Measurements from ENCODE around the gene MAP1LC3B. TPM values are rescaled to one million over a fixed set of nuclear protein-coding genes. Genes with fewer than 3 reads are reported as not detected.

MAP1LC3B gene
- total and polyA plus RNA-seq, 12 donors: 47.0 to 161 (median 125) TPM

- TF ChIP-seq CTCF (IDR thresholded peaks at IDR 0.05): no peak
- intact Hi-C loops (cut with DNase I): loop anchor here in 1 of 10 donors (10.0 kb wide), 1 partner anchor 45 kb away; no protein-coding TSS in a partner anchor
- H3K4me3 ChIP-seq: no peak overlapping the region
- H3K27ac ChIP-seq: no peak overlapping the region
- H3K4me1 ChIP-seq: peaks cover 16 to 45% (median 22%) of the 10 kb centered on the region in 9 donors
- ATAC-seq: no peak
- H3K36me3 ChIP-seq: peaks cover 0 to 23% (median 0%) of the 10 kb centered on the region in 9 donors
- WGBS, 2 donors: 96 to 98% methylated on average over 10 of the region's 10 CpGs
- H3K27me3 ChIP-seq: no peaks in the 10 kb centered on the region
- peaks cover 0 to 13% (median 0%) of the 10 kb centered on the region in 11 donors for H3K9me3 ChIP-seq
- no peak for DNase-seq
Observed at GRCh38 chr16:87439926-87440325, 47.8 kb downstream of the MAP1LC3B start.

GRCh38 chr16:87441886-87442580, 49.9 kb downstream of the MAP1LC3B start:
- Histone ChIP-seq H3K4me1 (peaks cover 0 to 24% (median under 1%) of the 10 kb centered on the region in 9 donors), H3K27ac (no peak overlapping the region), H3K27me3 (no peaks in the 10 kb centered on the region), H3K9me3 (peaks cover 0 to 13% (median 0%) of the 10 kb centered on the region in 11 donors), H3K36me3 (peaks cover 0 to 45% (median 10%) of the 10 kb centered on the region in 9 donors), H3K4me3 (no peak overlapping the region)
- WGBS, 2 donors: 95 to 97% methylated on average over 12 of the region's 12 CpGs
- ATAC-seq (no peak), DNase-seq (no peak)
- intact Hi-C loops (cut with DNase I): no loop called here
- TF ChIP-seq CTCF (IDR thresholded peaks at IDR 0.05): no peak

- peaks cover 0 to 50% (median 12%) of the 10 kb centered on the region in 9 donors for H3K36me3 ChIP-seq
- TF ChIP-seq CTCF (IDR thresholded peaks at IDR 0.05): no peak
- H3K27me3 ChIP-seq: no peaks in the 10 kb centered on the region
- 85 to 86% methylated on average over 4 of the region's 4 CpGs for WGBS, 2 donors
- DNase-seq (no peak), ATAC-seq (no peak)
- intact Hi-C loops (cut with DNase I): no loop called here
- no peak overlapping the region for H3K4me3 ChIP-seq
- H3K9me3 ChIP-seq: peaks cover 0 to 13% (median 0%) of the 10 kb centered on the region in 11 donors
- peaks cover 0 to 19% (median 0%) of the 10 kb centered on the region in 9 donors for H3K4me1 ChIP-seq
- no peak overlapping the region for H3K27ac ChIP-seq
Observed at GRCh38 chr16:87442581-87442966, 50.4 kb downstream of the MAP1LC3B start.

GRCh38 chr16:87443016-87443415, 50.9 kb downstream of the MAP1LC3B start:
- H3K27ac ChIP-seq: no peak overlapping the region
- no peak overlapping the region for H3K4me3 ChIP-seq
- H3K9me3 ChIP-seq: peaks cover 0 to 13% (median 0%) of the 10 kb centered on the region in 11 donors
- DNase-seq (no peak), ATAC-seq (no peak)
- H3K36me3 ChIP-seq: peaks cover 0 to 54% (median 15%) of the 10 kb centered on the region in 9 donors
- WGBS, 2 donors: 97% methylated on average over 8 of the region's 8 CpGs
- TF ChIP-seq CTCF (IDR thresholded peaks at IDR 0.05): no peak
- intact Hi-C loops (cut with DNase I): no loop called here
- no peaks in the 10 kb centered on the region for H3K27me3 ChIP-seq
- H3K4me1 ChIP-seq: peaks cover 0 to 16% (median 0%) of the 10 kb centered on the region in 9 donors
